ENCODE results near the gene PDK3.

The PDK3 gene

DNA sequence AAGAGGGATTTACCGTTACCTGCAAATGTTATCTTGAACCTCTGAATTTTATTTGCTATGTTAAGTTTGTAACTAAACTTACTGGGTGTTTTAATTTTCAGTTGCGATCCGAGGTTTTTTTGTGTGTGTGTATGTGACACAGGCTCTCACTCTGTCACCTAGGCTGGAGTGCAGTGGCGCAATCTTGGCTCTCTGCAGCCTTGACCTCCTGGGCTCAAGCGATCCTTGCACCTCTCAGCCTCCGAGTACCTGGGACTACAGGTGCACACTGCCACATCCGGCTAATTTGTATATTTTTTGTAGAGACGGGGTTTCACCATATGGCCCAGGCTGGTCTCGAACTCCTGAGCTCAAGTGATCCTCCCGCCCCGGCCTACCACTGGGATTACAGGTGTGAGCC lies 18.5 kb downstream of the PDK3 start:
- no peak for DNase-seq

GRCh38 chrX:24485323-24485722 lies 20.2 kb downstream of the PDK3 start:
- DNase-seq, result no peak

- DNase-seq, result no peak
Measured at GRCh38 chrX:24485976-24486680, 21.0 kb downstream of the PDK3 start.

- no peak for DNase-seq
Measured at GRCh38 chrX:24487571-24487970, 22.5 kb downstream of the PDK3 start.

- DNase-seq, result no peak
Measured at GRCh38 chrX:24491741-24492140, 26.7 kb downstream of the PDK3 start.

GRCh38 chrX:24493740-24494581 lies 28.9 kb downstream of the PDK3 start:
- no peak for DNase-seq

- no peak for DNase-seq
Measured at GRCh38 chrX:24494647-24495075, 29.6 kb downstream of the PDK3 start.

DNA sequence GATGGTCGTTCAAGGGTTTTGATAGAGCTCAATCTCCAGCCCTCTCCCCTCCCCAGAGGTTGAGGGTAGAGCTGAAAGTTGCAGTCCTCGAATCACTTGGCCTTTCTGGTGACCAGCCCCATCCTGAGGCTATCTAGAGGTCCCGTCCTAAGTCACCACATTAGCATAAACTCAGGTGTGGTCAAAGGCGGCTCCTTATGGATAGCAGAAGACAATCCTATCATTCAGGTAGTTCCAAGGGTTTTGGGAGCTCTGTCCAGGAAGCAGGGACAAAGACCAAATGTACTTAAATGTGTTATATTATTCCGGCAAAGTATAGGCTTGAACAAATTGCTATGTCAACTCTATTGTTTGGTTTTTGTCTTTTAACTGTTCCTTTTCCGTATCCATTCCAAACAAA lies 30.6 kb downstream of the PDK3 start:
- no peak for DNase-seq

DNA sequence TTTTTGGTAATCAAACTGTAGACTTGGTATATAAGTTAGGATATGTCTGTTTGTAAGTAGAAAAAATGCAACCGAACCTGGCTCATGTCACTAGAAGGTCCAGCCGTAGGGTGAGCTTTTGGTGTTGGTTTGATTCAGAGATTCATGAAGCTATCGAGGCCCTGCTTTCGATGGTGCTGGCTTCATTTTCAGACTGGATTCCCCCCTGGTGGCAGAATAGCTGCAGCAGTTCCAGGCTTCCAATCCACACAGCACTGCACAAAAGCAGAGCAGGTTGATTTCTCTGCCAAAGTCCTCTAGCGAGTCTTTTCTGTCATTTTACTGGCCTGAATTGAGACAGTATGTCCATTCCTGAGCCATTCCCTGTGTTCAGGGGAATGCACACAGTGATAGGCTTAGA lies 33.1 kb downstream of the PDK3 start:
- DNase-seq, result no peak

DNA sequence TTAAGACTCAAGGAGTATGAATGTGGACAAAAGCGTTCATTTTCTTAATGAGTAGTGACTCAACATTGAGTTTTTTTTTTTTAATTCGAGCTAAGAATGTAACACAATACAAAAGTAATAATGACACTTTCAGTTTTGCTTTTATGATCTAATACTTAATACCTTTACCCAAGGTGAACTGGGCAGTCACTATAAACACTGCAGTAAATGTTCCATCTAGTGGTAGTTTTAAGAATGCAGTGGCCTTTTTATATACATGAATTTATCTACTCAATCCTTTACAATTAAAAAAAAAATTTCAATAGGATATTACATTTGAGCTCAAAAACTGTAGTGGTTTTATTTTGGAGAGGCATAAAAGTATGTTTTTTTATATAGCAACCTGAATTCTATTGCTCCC lies 33.9 kb downstream of the PDK3 start:
- no peak for DNase-seq

- peak; percentile 43 to 49 for DNase-seq
Measured at GRCh38 chrX:24506082-24506481, 41.0 kb downstream of the PDK3 start.

DNA sequence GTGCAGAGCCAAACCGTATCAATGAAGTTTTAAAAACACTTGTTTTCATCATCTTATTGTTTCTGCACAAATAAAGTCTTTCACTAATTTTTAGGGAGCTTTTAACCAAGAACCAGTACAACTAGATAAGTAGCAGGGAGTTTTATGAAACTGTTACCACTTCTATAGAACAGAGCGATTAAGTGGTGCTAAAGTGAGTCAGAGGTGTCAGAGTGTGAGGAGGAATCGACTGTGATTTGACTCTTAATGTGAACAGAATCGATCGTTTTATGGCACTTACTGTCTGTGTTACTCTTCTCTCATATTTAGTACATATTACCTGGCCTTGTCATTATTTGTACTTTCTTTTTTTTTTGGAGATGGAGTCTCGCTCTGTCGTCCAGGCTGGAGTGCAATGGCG lies 43.3 kb downstream of the PDK3 start:
- no peak for DNase-seq

- DNase-seq, result peak; percentile 43 to 52
Measured at GRCh38 chrX:24513416-24513815, 48.3 kb downstream of the PDK3 start.

DNA sequence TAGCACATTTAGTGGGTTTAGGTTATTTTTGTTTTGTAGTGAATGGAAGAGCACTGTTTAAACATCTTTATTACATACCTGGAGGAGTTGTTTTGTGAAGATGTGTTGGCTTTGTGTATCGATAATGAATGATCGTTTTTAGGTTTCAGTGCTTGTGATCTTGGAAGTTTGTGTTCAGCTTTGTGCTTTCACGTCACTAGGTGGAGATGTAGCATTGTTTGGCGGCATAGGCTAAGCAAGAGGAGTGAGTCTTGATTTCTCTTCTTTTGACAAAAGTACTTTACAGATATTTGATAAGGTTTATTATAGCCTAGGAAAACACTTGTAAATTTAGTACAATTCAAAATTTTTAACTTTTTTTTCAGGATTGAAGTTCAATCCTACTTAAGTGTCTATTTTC lies 50.4 kb downstream of the PDK3 start:
- DNase-seq, result no peak

GRCh38 chrX:24520472-24520871 lies 55.4 kb downstream of the PDK3 start:
- no peak for DNase-seq

- DNase-seq, result no peak
Measured at GRCh38 chrX:24525455-24525854, 60.4 kb downstream of the PDK3 start.

DNA sequence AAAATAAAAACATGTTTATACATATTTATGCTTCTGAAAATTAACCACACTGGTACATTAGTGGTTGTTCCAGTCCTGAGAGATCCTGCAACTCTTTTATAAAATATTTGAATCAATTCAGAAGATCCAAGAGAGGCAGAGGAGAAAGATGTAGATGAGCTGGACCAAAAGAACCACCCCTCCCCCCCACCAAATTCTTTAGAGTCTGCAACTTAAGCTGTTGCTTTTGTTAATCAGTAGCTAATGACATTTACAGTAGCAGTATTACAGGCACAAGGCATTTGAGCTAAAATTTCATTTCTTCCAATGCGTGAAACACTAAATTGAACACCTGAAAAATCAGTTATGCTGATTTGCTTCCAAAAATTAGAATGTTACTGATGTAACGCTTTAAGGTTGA lies 61.5 kb downstream of the PDK3 start:
- no peak for DNase-seq

DNA sequence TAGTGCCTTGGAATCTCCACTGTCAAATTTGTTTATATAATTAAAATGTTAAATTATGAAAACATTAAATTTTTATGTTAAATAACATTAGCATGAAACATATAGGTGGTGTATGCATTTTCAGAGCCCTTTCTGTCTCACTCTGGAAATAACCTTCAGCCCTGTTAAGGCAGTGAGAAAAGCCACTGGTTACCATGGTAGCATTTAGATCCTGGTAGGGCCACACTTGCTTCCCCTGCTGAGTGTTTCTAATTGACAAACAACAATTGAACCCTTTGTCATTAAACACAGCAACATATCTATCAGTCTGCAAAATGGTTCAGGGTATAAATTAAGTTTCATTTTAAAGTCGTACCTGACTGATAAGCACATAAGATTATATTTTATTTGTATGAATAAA lies 63.5 kb downstream of the PDK3 start:
- no peak for DNase-seq

DNA sequence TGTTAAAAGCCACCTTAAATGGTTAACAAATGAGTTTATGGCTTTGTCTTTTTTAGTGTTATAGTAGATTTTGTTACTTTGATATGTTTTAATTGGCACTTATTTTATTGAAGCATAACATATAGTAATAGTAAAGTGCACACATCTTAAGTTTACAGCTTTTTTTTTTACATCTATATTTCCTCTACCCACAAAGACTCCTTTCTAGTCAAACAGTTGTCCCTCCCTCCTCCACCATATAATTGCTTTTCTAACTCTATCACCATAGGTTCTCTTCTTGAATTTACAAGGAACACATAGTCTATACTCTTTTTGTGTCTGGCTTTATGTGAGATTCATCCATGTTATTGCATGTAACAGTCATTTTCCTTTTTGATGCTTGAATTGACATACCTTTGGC lies 71.5 kb downstream of the PDK3 start:
- DNase-seq, result no peak

GRCh38 chrX:24542756-24543155 lies 77.7 kb downstream of the PDK3 start:
- DNase-seq, result no peak

GRCh38 chrX:24547961-24548360 lies 82.9 kb downstream of the PDK3 start:
- DNase-seq, result no peak

DNA sequence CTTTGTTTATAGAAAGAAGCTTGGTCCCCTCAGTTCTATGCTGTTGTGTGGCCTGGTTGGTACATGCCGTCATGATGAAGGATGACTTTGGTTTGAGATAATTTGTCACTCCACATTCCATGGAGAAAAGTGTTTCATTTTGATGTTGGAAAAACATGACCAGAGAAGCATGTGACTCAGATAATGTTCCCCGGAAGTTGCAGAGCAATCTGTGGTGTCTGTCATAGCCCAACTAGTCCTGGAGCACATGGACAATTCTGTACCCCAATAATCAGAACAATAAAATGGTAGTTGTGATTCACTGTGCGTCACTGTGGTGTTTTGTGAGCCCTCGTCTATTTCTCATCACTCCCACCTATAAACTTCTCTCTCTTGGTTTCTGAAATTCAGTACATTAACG lies 85.1 kb downstream of the PDK3 start:
- no peak for DNase-seq

DNA sequence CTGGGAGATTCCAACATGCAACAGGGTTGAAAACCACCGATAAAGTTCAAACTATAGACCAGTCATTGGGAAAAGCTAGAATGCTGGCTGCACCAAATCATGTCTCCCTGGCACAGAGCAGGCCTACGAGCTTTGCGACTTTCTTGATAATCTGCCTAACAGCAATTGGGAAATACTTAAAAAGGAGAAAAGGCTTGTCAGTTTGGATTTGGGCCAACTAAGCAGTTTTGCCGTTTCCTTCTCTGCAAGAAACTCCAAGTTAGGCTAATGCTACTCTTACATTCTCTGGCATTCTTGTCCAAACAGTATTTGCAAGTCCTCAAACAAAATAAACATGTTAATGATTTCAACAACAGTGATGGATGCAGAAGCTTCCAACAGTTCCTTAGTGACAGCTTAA lies 87.9 kb downstream of the PDK3 start:
- DNase-seq, result no peak

DNA sequence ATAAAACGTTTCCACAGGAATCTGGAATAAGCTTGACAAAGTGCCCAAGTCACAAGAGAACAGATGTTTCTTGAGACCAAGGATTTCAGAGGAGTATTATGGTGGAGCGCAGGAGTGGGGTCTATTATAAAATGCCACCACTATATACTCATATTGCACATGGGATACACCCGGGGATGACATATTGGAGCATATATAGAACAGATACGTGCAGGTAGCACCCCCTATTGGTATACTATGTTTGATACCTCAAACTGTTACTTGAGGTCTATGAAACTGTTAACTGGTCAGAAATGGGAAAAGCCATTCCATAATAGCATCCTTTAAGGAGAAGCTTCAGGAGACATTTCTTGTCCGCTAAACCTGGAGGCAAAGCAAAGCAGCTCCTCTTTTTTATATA lies 96.0 kb downstream of the PDK3 start:
- no peak for DNase-seq

Measured in activated T-cell treated with anti-CD3 and anti-CD28 coated beads, Interleukin-2, amount 50 U/mL, for 48 hours (primary cell).